Uterus (tissue), 2 donors: ENCODE measurements around the gene CHST11.

Experiments used
- POLR2A ChIP-seq, 2 donors: fragments of 450-650 bp; IDR thresholded peaks; one replicate each; pipeline ENCODE4 v1.6.1; 2016; ENCODE audit warnings: antibody characterized with exemption in 2 of 2, mild to moderate bottlenecking in 1 of 2, moderate library complexity in 1 of 2
- TF ChIP-seq, protein P1 (sequence below), 4 experiments: fragments of 200-600 bp in 2 of 4; fragments of 450-650 bp in 2 of 4; sonication (generic) in 2 of 4; IDR thresholded peaks; one replicate each; pipeline ENCODE4 v1.5.1; 2016 to 2019; ENCODE audit warnings: antibody characterized with exemption in 4 of 4, mild to moderate bottlenecking in 2 of 4, moderate library complexity in 1 of 4

DNA sequence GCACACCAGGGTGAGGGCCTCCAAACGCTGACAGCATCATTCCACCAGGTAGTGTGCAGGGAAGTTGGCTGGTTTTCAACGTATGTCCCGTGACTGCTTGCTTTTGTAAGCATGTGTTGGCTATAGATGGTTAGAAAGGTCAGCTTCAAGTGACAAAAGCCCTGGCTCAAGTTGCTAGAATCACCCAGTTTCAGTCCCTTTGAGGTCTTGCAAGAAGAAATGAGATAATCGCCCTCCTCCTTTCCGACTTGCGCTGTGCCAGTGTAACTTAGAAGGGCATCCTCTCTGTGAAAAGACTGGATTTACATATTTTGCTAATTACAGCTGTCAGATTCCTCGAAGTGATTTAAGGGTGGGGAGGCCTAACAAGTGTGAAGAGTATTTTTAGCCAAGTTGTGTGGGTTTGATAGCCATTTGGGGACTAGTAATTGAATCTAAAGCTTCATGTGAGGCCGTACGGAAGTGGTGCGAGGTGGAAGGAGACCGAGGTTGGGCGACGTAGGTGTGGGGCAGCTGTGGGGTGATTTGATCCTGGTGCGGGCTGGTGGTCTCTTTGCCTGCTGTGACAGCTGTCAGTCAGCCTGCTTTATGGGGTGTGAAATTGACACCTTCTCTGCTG is 94.7 kb downstream of the CHST11 start:
- TF ChIP-seq, protein P1, sequence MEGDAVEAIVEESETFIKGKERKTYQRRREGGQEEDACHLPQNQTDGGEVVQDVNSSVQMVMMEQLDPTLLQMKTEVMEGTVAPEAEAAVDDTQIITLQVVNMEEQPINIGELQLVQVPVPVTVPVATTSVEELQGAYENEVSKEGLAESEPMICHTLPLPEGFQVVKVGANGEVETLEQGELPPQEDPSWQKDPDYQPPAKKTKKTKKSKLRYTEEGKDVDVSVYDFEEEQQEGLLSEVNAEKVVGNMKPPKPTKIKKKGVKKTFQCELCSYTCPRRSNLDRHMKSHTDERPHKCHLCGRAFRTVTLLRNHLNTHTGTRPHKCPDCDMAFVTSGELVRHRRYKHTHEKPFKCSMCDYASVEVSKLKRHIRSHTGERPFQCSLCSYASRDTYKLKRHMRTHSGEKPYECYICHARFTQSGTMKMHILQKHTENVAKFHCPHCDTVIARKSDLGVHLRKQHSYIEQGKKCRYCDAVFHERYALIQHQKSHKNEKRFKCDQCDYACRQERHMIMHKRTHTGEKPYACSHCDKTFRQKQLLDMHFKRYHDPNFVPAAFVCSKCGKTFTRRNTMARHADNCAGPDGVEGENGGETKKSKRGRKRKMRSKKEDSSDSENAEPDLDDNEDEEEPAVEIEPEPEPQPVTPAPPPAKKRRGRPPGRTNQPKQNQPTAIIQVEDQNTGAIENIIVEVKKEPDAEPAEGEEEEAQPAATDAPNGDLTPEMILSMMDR (IDR thresholded peaks at IDR 0.05), result no peak
- no peak for TF ChIP-seq POLR2A (IDR thresholded peaks at IDR 0.05)
